Femur (tissue), 1 donor: Measurements from ENCODE around the gene NTSR1.

Experiments used
- DNase-seq: peaks from one replicate; pipeline ENCODE4 v3.0.0-alpha.2; 2017

The NTSR1 gene

DNA sequence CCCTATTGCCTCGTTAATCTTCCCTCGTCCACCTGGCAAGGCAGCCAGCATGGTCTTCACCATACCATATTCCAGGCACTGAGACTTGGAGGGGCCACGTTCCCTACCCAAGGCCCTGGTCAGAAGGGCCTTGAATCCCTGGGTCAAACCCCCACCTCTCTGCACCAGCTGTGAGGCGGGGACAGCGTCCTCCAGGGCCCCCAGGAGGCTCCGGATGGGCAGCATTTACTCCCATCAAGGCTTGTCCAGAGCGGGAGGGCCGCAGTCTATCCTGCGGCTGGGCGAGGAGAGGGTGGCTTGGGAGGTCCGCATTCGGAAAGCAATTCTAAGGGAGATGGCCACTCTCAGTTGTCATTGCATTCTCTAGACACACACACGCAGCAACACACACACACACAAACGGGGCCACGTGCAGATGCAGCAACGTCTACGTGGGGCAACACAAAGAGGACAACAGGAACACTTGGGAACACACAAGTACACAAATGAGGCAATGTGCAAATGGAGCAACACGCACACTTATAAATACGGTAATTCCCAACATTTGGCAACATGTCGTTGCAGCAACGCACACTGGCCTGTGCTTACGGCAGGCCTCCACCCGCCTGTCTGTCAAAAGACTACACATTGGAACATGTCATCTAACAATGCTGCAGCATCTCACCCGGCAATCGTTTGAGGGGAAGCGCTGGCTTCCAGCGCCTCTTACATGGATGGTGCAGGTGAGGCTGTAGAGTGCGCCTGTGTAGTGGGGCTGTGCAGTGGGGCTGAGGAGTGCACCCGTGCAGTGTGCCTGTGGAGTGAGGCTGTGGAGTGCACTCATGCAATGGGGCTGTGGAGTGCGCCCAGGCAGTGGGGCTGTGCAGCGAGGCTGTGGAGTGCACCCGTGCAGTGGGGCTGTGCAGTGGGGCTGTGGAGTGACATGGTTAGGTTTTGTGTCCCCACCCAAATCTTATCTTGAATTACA, 12.9 kb upstream of the NTSR1 start:
- DNase-seq: no peak

GRCh38 chr20:62696434-62696957, 12.1 kb upstream of the NTSR1 start:
- no peak for DNase-seq

DNA sequence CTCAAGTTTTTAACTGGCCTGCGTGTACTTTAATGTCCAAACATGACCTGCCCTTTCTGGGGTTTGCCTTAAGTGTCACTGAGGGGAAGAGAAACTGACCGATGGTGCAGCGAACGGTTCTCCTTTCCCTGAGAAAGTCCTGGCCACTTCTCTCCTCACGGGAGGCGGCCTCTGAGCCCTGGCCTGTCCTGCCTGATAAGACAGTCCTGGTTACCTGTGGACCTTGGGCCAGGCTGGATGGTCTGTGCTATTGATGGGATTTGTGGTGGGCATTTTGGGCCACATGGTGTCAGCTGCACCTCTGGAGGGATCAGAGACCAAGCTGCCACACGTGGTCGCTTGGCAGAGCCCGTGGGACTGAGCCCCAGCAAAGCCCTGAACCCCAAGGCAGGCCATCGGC, 11.6 kb upstream of the NTSR1 start:
- no peak for DNase-seq

GRCh38 chr20:62697468-62697912, 11.1 kb upstream of the NTSR1 start:
- no peak for DNase-seq

- no peak for DNase-seq
Measured at GRCh38 chr20:62698231-62698630, 10.4 kb upstream of the NTSR1 start.

- DNase-seq: no peak
Measured at GRCh38 chr20:62699296-62699695, 9.3 kb upstream of the NTSR1 start.

DNA sequence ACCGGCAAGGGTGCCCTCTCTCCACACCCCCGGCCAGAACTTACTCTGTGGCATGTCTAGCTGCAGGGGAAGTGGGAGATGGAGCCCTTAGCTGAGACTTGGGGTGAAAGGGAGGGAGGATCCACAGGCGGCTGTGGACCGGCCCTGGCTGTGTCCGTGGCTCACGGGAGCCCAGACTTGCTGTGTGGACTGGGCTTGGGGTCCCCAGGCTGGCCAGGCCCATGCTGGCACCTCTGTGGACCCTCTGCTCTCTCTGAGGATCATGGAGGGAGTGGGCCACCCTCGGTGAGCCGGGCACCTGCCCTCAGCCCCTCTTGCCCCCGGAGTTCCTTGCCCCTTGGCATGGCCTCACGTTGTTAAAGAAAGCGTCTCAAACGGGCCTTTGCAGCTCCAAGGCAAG, 8.9 kb upstream of the NTSR1 start:
- no peak for DNase-seq

DNA sequence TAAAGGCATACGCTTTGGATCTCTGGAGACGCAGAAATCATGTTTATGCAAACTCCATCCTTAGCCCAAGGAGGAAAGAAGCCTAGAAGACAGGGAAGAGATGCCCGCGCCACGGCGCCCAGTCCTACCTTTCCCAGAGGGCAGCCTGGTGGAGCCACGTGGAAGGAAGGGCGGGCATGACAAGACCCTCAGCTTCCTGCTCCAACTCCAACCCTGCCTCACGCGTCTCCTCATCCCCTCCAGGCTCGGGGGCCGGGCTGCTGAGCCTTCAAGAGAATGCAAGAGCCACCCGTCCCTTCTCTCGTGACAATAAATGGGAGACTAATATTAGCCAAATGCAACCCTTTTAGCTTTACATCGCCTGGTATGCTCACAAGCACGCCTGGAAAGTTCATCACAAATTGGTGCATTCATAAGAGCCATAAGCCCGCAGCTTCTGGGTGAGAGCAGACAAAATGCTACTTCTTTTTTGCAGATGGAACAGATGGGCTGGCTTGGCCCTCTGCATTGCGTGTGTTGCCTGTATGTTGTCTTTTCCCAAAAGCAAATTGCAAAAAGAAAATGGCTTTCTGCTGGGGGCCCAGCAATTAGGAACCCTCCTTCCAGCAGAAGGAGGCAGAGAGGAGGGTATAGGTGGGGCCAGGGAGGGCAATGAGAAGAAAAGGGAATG, 8.2 kb upstream of the NTSR1 start:
- DNase-seq: no peak

GRCh38 chr20:62701161-62702012, 7.2 kb upstream of the NTSR1 start:
- no peak for DNase-seq

GRCh38 chr20:62702013-62702300, 6.7 kb upstream of the NTSR1 start:
- DNase-seq: no peak

DNA sequence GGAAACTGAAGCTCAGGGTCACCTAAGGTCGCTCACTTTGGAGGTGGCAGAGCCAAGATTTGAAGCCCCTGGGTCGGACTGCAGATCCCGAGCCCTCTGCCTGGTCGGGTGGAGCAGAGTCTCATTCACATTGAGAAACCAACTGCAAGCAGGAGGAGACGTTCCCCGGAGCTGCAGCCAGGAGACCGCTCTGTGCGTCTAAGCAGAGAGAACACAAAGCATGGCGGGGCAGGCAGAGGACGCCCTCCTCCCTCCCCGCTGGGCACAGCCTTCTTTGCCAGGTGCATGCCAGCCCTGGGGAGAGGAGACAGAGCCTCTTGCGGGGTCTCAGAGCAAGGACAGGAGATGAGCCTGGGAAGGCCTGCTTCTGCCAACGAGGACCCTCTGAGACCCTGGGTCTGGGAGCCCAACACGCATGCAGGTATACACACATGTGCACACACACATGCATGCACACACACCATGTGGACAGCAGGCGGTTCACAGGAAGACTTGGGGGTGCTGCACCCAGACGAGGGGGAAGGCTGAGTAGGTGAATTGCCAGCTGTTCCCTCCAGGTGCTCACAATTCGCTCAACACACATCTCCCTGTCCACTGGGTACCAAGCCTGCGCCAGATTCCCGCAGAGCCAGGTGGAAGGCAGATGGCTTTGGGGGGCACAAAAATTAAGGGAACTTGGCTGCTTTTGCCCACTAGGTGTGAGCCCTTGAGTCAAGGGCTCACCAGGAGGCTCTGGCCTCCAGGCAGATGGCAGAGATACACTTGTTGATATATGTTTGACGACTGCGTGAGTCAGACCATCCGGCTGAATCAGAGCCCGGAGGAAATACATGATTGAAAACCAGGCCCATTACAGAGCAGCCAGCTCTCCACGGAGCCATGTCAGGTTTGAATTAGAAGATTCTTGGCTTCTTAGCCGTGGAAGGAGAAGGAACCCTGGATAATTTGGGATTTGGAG, 5.5 kb upstream of the NTSR1 start:
- no peak for DNase-seq

DNA sequence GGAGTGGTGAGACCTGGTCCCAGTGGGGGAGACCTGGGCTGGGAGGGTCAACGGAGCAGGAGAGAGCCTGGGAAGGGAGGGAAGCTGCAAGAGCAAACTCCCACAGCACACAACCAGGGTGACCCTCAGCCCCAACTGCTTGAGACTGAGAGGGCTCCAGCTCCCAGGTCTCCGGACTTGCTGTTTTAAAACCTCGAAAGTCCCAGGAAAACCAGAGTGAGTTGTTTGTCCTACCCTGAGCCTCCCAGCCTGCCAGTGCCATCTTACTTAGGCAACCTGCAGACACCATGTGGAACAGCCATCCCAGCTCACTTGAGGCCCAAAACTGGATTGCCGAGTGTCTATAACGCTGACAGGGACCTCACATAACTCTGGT, 4.8 kb upstream of the NTSR1 start:
- DNase-seq: no peak

DNA sequence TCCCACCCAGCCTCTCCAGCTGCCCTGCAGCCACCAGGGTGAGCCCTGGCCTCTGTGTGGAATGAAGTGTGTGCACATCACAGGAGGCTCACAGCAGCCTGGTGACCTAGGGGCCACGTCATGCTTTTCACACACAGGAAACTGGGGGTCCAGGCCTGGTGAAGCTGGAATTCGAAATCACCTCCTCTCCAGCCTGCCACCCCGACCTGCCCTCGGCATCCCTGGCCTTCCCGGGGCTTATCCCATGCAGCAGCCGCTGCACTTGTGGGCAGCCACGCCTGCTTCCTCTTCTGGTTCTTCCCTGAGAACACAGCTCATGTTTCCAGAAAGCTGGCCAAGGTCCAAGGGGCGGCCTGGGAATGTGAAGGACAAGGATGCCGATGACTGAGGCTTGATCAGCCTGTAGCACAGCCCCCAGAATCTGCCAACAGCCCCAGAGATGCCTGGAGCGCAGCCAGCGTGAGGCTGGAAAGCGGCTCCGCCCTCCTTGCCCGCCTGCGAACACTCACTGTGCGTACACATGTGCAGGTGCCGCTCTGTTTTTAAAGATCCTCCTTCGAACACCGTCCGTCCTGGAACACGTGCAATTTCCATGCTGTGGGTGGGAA, 4.2 kb upstream of the NTSR1 start:
- peak; percentile 94 for DNase-seq

- no peak for DNase-seq
Measured at GRCh38 chr20:62705627-62706026, 3.0 kb upstream of the NTSR1 start.

DNA sequence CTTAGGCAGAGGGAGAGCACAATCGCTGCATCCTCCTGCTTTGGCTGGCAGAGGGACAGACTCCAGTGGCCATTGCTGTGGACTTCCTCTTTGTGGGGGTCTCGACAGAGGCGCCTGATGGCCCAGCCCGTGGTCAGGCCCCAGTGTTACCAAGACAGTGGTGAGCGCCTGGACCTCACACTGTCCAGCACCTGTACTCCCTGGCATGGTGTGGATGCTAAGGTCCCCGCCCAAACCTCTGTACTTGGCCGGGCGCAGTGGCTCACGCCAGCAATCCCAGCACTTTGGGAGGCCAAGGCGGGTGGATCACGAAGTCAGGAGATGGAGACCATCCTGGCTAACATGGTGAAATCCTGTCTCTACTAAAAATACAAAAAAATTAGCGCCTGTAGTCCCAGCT, 2.3 kb upstream of the NTSR1 start:
- DNase-seq: no peak

DNA sequence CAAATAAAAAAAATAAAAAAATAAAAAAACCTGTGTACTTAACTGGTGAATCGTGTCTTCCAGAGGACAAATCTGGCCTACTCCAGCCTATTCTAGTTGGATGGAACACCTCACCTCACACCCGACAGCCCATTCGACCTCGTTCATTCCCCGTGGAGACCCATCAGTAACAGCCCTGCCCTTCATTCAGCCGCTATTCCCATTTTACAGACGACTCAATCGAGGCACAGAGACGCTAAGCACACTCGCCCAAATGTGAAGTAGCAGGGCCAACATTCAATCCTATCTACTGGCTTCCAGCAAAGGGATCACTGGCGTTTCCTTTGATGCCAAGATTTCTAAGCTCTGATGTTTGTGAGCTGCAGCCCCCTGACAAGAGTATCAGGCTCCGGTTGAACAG, 1.8 kb upstream of the NTSR1 start:
- DNase-seq: no peak

DNA sequence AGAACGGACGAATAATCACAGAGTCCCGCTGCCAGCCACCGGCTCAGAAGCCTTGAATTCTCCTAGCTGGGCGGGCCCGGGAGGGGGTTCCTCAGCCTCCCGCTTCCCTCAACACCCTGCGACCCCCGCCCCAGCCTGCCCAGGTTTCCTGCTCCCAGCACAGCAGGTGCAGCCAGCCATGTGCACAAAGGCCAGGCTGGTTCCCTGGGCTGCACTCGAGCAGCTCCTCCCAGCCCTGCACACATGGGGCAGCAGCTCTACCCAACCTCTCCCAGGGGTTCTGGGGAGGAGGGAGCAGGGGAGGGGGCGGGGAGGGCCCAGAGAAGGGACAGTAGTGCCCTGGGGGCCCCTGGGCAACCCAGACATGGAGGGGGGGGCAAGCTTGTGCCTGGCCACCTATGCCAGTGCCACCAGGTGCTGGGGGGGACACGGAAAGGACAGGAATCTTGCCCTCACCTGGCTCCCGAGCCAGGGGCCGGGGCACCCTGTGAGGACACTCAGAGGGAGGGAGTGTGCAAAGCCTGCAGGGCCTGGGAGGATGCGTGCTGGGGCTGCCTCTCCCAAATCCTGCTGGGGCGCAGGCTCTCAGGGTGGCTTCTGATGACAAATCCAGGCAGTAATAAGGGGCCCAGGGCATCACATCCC, 1.2 kb upstream of the NTSR1 start:
- DNase-seq: no peak

- no peak for DNase-seq
Measured at GRCh38 chr20:62707921-62708521, 615 bp upstream of the NTSR1 start.

GRCh38 chr20:62709537-62709905, 885 bp downstream of the NTSR1 start:
- no peak for DNase-seq

- DNase-seq: no peak
Measured at GRCh38 chr20:62710221-62710885, 1.7 kb downstream of the NTSR1 start.
